Esophagus (tissue), 2 donors: ENCODE results near the gene ACP6. TPM values are rescaled to one million over a fixed set of nuclear protein-coding genes. Genes with fewer than 3 reads are reported as not detected.

Source experiments
- H3K27ac ChIP-seq, 2 donors: one replicate each; pipeline ENCODE4 v1.5.1; 2013; ENCODE audit warnings: low read depth in 2 of 2, mild to moderate bottlenecking in 2 of 2, inconsistent platforms in 1 of 2, low read length in 1 of 2, moderate library complexity in 1 of 2
- H3K27me3 ChIP-seq, 2 donors: one replicate each; pipeline ENCODE4 v1.6.1; 2013; ENCODE audit warnings: low read length in 2 of 2, control low read depth in 1 of 2, mild to moderate bottlenecking in 1 of 2; ENCODE audit not compliant: insufficient read depth in 2 of 2, control insufficient read depth in 1 of 2
- H3K36me3 ChIP-seq, 2 donors: one replicate each; pipeline ENCODE4 v1.6.1; 2013; ENCODE audit warnings: low read length in 1 of 2; ENCODE audit not compliant: control insufficient read depth in 2 of 2, insufficient read depth in 2 of 2
- H3K4me1 ChIP-seq, 2 donors: one replicate each; pipeline ENCODE4 v1.6.1; 2013; ENCODE audit warnings: low read length in 1 of 2; ENCODE audit not compliant: control insufficient read depth in 2 of 2, insufficient read depth in 2 of 2
- H3K4me3 ChIP-seq, 2 donors: one replicate each; pipeline ENCODE4 v1.5.1; 2013; ENCODE audit warnings: low read length in 2 of 2, mild to moderate bottlenecking in 2 of 2, low read depth in 1 of 2, moderate library complexity in 1 of 2
- H3K9me3 ChIP-seq, 2 donors: one replicate each; pipeline ENCODE4 v1.6.1; 2013; ENCODE audit warnings: mild to moderate bottlenecking in 2 of 2, low read depth in 1 of 2, low read length in 1 of 2, moderate library complexity in 1 of 2; ENCODE audit not compliant: control insufficient read depth in 2 of 2, insufficient read depth in 1 of 2
- WGBS, 2 donors: extraction: QIAGEN DNeasy Blood & Tissue Kit; methylation state at CpG; one replicate each; pipeline ENCODE4 v1.1.7; 2013; 5-methylcytosine and 5-hydroxymethylcytosine counted together
- polyA plus RNA-seq, 2 donors: library from polyadenylated mRNA; stranded (reverse); fragments of 200-250 nt; gene quantifications; one replicate each; pipeline ENCODE4 v1.2.3, GENCODE V29; 2013
- donor health status: healthy with polysubstance abuse.
- donor health status: Bipolar disorder and iron deficiency.

The ACP6 gene
- polyA plus RNA-seq = 1 to 10 TPM; 8.0 to 8.5 TPM

DNA sequence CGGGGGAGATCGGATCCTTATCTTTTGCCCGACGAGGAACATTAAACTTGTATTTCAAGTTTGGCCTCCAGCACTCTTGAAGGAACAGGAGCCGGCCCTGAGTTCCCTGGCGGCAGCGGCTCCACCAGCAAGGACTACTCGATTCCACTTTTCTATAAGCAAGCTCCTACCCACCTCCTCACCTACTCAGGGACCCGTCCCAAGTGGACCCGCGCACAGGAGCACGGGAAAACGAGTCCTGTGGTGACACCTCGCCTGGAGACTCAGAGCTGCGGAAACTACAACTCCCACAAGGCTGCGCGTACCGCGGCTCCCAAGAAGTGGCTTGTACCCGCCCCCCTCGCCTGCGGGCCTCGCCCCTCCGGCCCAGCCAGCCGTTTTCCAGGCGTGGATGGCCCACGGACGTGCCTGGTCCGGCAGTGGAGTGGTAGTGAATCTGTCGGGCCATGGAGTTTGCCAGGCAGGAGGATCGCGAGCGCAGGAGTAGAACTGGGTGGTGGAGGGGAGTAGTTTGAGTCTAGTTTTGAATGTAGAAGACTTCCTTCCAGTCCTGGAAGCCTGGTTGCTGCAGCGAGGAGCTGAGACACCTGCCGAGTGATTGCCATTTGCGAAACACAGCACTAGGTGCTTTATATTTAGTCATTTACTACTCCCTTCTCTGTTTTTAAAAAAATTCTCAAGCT lies at the start of gene ACP6:
TSS of gene ACP6 (minus strand) at position 206 of the 683 bp plus-strand sequence. CDS start 476 bp downstream, outside the sequence.
- H3K4me1 ChIP-seq = no peaks in the 10 kb centered on the region
- WGBS, 2 donors = 1 to 2% methylated on average over 36 of the region's 36 CpGs
- peak within 1 kb of the TSS; percentile 72 to 79 for H3K27ac ChIP-seq
- peak within 1 kb of the TSS; percentile 73 to 80 for H3K4me3 ChIP-seq
- H3K9me3 ChIP-seq = no peaks in the 10 kb centered on the region
- H3K36me3 ChIP-seq = no peaks in the 10 kb centered on the region
- no peaks in the 10 kb centered on the region for H3K27me3 ChIP-seq

DNA sequence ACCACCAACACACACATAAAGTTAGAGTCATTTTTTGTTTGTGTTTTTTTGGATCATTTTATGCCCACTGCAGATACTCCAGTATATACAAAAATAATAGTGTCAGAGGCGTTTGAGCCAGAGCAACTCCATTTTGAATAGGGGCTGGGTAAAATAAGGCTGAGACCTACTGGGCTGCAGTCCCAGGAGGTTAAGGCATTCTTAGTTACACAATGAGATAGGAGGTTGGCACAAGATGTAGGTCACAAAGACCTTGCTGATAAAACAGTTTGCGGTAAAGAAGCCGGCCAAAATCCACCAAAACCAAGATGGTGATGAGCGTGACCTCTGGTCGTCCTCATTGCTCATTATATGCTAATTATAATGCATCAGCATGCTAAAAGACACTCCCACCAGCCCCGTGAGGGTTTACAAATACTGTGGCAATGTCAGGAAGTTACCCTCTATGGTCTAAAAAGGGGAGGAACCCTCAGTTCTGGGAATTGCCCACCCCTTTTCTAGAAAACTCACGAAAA lies 49.4 kb upstream of the ACP6 start:
- peaks cover 2 to 15% of the 10 kb centered on the region in 2 donors for H3K4me1 ChIP-seq
- WGBS, 2 donors = 71 to 82% methylated on average over 7 of the region's 7 CpGs
- no peak overlapping the region for H3K4me3 ChIP-seq
- H3K27me3 ChIP-seq = no peaks in the 10 kb centered on the region
- H3K27ac ChIP-seq = no peak overlapping the region
- no peaks in the 10 kb centered on the region for H3K36me3 ChIP-seq
- H3K9me3 ChIP-seq = no peaks in the 10 kb centered on the region

DNA sequence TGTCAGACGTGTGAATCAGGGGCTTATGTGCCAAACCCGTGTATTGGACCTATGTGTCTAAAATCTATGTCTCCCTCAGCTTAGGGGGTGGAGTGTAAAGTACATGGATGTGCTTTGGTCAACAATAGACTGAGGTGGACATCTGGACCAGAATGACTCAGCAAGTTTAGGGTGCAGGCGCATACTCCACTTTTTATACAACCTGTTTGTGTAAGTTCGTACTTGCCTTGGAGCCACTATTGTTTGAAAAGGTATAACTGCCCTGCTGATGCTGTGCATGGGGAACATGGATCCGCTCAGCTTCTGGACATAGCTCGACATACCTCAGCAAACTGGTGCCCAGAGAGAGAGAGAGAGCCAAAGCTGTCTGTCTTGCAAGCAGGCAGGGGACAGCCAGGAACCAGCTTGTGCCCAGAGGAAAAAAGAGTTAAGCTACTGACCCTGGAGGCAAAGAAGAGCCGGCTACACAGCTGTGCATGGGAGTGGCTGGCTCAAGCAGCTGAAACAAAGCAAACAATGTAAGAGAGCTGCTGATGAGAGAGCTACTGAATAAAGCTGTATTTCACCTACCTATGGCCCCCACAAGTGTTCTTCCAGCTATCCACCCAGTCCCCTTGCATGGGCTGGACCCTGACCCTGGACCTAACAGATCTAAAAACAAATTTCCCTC lies 48.8 kb upstream of the ACP6 start:
- Histone ChIP-seq H3K36me3 (no peaks in the 10 kb centered on the region), H3K27me3 (no peaks in the 10 kb centered on the region), H3K4me1 (peaks cover 2 to 15% of the 10 kb centered on the region in 2 donors), H3K4me3 (no peak overlapping the region), H3K9me3 (no peaks in the 10 kb centered on the region), H3K27ac (peak overlapping the region in 1 of 2 donors; percentile 62)
- 80 to 86% methylated on average over 7 of the region's 7 CpGs for WGBS, 2 donors

DNA sequence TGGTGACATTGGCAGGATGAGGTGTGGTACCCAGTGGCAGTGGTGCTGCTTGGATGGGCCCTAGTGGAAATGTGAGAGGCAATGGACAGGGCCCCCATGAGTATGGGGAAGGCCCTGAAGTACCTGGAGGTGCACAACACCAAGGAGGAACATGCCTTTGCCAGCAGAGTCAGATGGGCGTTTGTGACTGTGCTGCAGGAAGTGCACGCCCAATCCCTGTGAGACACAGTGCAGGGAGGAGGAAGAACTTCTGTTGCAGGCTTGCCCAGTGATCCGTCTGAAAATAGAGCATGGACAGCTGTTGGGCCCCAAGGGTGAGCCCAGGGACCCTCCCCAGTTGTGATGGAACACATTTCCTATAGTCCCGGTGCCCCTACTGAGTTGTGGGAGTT lies 47.4 kb upstream of the ACP6 start:
- peaks cover 2 to 15% of the 10 kb centered on the region in 2 donors for H3K4me1 ChIP-seq
- no peak overlapping the region for H3K4me3 ChIP-seq
- H3K27me3 ChIP-seq = no peaks in the 10 kb centered on the region
- WGBS, 2 donors = 47 to 57% methylated on average over 4 of the region's 4 CpGs
- no peaks in the 10 kb centered on the region for H3K36me3 ChIP-seq
- no peaks in the 10 kb centered on the region for H3K9me3 ChIP-seq
- H3K27ac ChIP-seq = peak overlapping the region; percentile 93

DNA sequence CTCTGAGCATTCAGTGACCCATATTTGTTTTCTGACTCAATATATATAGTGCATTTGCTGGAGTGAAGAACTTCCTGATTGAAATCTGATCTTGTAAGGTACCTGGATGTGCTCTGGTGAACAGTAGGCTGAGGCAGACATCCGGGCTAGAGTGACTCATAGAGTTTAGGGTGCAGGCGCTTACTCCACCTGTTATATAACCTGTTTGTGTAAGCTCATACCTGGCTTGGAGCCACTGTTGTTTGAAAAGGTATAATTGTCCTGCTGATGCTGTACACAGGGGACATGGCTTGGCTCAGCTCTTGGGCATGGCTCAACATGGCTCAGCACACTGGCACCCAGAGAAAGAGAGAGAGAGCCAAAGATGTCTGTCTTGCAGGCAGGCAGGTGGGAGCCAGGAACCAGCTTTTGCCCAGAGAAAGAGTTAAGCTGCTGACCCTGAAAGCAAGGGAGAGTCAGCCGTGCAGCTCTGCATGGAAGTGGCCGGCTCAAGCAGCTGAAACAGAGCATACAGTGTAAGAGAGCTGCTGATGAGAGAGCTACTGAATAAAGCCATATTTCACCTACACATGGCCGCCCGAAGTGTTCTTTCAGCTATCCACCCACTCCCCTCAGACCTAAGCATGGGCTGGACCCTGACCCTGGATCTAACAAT lies 46.9 kb upstream of the ACP6 start:
- WGBS, 2 donors = 56 to 66% methylated on average over 6 of the region's 6 CpGs
- Histone ChIP-seq H3K36me3 (no peaks in the 10 kb centered on the region), H3K4me3 (no peak overlapping the region), H3K9me3 (no peaks in the 10 kb centered on the region), H3K4me1 (peaks cover 2 to 15% of the 10 kb centered on the region in 2 donors), H3K27me3 (no peaks in the 10 kb centered on the region), H3K27ac (peak overlapping the region; percentile 93)

DNA sequence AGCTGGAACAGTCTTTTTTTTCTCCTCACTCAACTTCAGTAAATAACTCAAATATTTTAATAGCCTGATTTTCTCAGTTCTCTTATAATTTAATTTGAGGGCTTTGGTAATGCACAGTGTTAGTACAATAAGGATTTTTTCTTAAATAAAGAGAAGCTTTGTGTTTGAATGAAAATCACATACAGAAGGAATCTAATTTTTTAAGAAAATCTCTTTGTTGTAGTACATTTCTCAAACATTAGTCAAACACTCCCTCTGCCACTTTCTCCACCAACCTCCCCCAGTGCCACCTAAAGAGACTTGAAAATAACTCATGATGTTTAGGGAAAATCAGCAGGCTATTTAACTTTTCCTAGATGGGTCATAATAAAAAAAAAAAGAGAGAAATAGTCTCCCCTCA lies 42.3 kb upstream of the ACP6 start:
- Histone ChIP-seq H3K4me3 (no peak overlapping the region), H3K36me3 (no peaks in the 10 kb centered on the region), H3K4me1 (peaks cover 0 to 5% of the 10 kb centered on the region in 2 donors), H3K9me3 (no peaks in the 10 kb centered on the region), H3K27me3 (no peaks in the 10 kb centered on the region), H3K27ac (no peak overlapping the region)

DNA sequence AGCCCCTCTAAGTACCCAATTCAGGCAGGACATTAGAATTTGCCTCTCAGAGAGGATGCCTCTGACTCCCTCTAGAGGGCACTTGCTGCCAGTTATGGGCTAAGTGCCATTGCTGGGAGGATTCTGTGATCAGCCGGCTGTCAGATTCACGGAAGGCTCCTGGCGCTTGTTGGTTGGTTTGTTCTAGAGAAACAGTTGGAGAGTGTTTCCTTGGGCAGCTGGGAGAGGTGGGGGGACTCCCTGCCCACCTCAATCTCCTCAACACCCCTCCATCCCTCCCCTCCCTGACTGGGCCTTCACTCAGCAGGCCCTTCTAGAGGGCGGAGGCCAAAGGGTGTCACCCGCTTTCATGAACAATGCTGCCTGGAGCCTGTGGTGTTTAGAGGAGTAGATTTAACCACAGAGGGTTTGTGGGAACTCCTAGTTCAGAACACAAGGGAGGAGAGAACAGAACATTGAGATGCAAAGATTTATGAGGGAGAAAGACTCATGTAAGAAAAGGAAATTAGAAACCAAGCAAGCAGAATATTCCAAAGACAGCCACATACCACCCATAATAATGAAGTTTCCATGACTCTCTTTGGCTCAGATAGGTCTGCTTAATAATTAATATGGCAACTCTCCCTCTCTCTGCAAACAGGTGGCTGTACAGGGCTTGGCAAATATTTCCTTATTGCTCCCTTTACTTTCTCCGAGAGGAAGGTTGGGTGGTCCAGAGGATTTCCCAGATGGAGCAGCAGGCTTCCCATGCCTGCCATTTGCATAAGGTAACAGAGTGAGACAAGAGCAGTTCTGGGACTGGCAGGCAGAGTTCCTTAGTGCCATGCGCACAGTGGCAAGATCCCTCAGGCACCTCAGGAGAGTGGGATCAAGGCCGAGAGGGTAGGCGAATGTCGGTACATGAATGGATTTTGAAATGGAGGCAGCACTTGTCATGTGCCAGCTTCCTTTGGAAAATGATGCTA lies 30.0 kb upstream of the ACP6 start:
- no peak overlapping the region for H3K4me3 ChIP-seq
- H3K9me3 ChIP-seq = no peaks in the 10 kb centered on the region
- H3K36me3 ChIP-seq = no peaks in the 10 kb centered on the region
- no peak overlapping the region for H3K27ac ChIP-seq
- H3K4me1 ChIP-seq = no peaks in the 10 kb centered on the region
- no peaks in the 10 kb centered on the region for H3K27me3 ChIP-seq
- 55 to 58% methylated on average over 10 of the region's 10 CpGs for WGBS, 2 donors

DNA sequence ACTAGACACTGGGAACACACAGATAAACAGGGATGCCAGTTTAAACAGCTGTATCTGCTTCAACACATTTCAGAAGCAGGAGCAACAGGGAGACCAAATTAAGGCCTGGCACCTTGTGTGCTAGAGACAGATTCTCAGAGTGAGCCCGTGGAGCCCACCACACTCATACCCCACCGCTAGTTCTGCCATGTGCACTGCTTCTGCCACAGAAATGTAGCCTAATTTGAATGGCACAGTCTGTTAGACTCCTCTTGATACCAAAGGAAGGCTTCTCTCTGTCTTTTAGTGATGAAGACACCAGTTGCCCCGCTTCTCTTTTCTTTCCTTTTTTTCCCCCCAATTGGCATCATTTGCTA lies 29.3 kb upstream of the ACP6 start:
- Histone ChIP-seq H3K4me3 (no peak overlapping the region), H3K4me1 (no peaks in the 10 kb centered on the region), H3K9me3 (no peaks in the 10 kb centered on the region), H3K27me3 (no peaks in the 10 kb centered on the region), H3K27ac (no peak overlapping the region), H3K36me3 (no peaks in the 10 kb centered on the region)
- WGBS, 2 donors = 53 to 57% methylated on average over 3 of the region's 3 CpGs

DNA sequence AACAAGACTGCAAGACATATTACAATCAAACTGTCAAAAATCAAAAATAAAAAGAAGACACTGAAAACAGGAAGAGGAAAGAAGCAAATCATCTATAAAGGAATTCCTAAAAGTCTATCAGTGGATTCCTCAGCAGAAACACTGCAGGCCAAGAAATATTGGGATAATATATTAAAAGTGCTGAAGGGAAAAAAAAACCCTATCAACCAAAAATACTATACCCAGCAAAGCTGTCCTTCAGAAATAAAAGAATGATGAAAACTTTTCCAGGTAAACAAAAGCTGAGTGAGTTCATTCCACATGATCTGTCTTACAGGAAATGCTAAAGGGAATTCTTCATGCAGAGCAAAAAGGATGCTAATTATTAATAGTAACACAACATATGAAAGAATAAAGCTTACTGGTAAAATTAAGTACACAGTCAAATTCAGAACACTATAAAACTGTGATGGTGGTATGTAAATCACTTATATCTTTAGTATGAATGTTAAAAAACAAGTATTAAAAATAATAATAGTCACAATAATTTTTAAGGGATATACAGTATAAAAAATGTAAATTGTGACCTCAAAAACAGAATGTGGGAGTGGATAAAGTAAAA lies 12.9 kb upstream of the ACP6 start:
- no peaks in the 10 kb centered on the region for H3K4me1 ChIP-seq
- H3K9me3 ChIP-seq = peaks cover 4 to 8% of the 10 kb centered on the region in 2 donors
- no peak overlapping the region for H3K27ac ChIP-seq
- no peak overlapping the region for H3K4me3 ChIP-seq
- no peaks in the 10 kb centered on the region for H3K27me3 ChIP-seq
- no peaks in the 10 kb centered on the region for H3K36me3 ChIP-seq
